ENCODE data around the gene RNF144A.

- TF ChIP-seq CTCF (IDR thresholded peaks at IDR 0.05 in 8 of 11, conservative IDR thresholded peaks at IDR 0.05 in 3 of 11) (no peak), POLR2AphosphoS5 (IDR thresholded peaks at IDR 0.05) (no peak)
These were observed 28.6 kb downstream of the RNF144A start for GRCh38 chr2:6945821-6946220.
